Fibroblast of gingiva (primary cell): ENCODE results near the gene PDE9A.
"Not testable (repeated sequence)": the region's sequence is repeated elsewhere in the genome, so short reads cannot be mapped to it uniquely, and the experiment has no call there.

Source experiments
- DNase-seq: peaks from one replicate; pipeline ENCODE4 v3.0.0-alpha.2; 2011; ENCODE audit warnings: low read depth

PDE9A gene

DNA sequence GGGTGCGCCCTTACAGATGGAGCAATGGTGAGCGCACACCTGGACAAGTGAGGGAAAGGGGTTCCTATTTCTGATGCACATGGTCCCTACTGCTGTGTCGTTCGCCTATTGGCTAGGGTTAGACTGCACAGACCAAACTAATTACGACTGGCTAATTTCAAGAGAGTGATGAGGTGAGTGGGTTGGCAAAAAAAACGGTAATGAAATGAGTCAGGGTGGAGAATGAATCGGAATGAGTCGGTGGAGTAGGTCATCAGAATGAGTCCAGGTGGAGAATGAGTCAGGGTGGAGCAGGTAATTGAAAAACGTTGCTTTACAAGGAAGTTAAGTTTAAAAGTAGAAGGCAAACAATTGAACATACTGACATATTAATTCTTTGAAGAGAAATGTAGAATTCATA, 146.1 kb downstream of the PDE9A start:
- no peak for DNase-seq

GRCh38 chr21:42799948-42800347, 146.5 kb downstream of the PDE9A start:
- no peak for DNase-seq

DNA sequence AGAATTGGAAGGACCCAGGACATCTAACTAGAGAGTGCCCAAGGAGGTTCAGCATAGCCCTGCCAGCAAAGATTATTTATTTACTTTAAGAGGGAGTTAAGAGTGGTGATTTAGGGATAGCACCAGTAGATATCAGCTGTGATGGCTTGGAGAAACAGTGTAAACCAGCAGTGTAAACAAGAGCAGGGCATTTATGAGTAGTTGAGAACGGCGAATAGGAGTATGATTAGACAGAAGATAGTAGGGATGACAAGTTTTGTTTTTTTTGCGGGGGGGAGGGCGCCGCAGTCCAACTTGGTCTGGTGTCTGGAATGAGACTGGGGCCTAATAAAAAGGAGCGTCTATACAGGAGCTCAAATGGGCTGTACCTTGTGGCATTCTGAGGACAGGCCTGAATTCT, 148.2 kb downstream of the PDE9A start:
- DNase-seq, result not testable (repeated sequence)

DNA sequence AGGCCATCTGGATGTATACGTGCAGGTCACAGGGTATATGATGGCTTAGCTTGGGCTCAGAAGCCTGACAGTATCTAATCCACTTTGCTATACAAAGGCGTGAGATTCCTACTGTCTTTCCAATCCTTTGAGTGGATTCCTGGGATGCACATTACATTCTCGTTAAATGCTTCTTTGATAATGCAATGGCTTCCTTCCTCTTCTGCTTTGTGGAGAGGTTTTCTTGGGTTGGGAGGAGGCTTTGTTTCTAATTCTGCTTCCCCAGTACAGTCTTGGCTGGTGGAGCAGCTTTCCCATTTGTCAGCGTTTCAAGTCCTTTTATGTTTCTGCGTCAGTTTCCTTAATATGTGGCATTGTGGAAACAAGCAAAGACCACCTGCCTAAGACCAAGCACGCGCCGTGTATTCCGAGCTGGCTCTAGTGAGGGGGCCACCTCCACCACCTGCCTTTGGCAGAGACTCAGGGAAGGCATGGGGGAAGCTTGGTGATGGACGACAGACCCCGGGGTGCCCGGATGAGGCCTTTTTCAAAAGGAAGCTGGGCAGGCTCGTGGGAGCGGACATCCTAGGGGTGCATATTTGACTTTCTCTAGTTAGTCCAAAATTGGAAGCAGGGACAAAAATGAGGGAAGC, 153.2 kb downstream of the PDE9A start:
- no peak for DNase-seq

DNA sequence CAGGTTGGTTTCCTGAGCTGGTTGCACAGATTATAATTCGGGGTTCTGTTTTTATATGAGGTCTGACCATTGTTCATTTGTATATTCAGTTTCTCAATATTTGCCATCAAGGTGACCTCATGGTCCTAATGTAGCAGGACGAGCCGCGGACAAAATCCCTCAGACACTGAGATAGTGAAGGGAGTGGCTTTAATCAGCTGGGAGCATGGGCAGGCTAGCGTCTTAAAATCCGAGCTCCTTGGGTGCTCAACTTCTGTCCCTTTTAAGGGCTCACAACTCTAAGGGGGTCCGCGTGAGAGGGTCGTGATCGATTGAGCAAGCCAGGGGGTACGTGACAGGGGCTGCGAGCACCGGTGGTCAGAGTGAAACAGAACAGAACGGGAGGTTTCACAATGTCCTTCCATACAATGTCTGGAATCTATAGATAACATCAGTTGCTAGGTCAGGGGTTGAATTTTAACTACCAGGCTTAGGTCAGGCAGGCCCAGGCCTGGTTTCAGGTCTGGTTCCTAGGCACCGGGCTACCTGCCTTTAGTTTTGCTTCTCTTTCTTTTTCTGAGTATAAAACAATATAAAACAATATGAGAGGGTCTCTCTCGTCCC, 154.0 kb downstream of the PDE9A start:
- DNase-seq, result not testable (repeated sequence)

GRCh38 chr21:42807938-42808613, 154.7 kb downstream of the PDE9A start:
- DNase-seq, result no peak

GRCh38 chr21:42809171-42809570, 155.8 kb downstream of the PDE9A start:
- no peak for DNase-seq

- no peak for DNase-seq
Measured at GRCh38 chr21:42809577-42810475, 156.4 kb downstream of the PDE9A start.

DNA sequence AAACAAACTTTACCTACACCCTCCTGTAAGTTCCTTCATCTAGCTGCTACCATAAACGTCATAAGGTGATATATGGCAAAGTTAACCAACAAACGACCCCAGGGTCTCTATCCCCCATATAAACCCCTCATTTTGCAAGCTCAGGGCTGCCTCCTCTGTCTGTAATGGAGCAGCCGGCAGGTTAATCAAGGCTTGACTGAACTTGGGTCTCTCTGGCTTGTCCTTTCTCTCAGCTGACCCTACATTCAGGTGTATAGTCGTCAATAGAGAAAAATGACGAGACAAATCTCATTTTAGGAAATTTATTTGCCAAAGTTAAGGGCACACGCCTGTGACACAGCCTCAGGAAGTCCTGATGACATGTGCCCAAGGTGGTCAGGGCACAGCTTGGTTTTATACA, 158.5 kb downstream of the PDE9A start:
- DNase-seq, result no peak

DNA sequence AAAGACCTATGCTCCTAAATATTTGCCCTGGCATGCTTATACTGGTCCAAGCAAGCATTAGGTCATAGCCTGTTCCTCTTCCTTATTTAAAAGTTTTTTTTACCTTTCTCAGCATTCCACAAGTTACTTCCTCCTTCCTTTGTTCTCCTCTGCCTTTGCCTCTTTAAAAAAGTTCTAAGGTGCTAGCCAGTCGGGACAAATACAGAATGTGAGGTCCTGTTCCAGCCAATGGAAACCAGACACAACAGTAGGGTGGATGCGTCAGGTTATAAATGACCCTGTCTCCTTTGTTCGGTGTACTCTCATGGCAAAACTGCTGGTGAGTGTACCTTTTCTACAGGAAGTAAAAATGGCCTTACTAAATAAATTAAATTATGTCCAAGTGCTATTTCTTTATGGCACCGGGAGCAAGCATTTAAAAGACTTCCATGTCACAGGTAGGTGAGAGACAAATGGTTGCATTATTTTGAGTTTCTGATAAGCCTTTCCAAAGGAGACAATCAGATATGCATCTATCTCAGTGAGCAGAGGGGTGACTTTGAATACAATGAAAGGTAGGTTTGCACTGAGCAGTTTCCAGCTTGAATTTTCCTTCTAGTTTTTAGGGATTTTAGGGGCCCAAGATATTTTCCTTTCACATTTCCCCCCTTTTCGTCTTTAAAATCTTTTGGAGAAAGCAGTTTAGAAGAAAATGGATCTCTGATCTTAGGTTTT, 159.3 kb downstream of the PDE9A start:
- not testable (repeated sequence) for DNase-seq

DNA sequence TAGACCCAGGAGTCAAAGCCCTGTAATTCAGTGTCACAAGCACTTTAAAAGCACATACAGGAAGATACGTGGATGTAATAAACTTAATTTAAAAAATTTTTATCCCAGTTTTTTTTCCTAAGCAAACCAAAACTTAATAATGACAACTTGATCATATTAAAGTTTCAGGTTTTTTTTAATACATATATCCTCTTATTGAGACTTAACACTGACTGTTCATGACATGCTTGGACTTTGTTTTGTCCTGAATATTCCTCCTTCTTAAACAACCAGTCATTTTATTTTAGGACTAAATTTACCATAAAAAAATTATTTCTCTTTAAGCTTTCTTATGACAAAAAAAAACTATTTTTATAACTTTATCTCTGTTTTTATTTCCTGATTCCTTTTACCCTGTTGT, 161.8 kb downstream of the PDE9A start:
- DNase-seq, result no peak

GRCh38 chr21:42818328-42818749, 164.9 kb downstream of the PDE9A start:
- DNase-seq, result peak; percentile 42

GRCh38 chr21:42819861-42820615, 166.6 kb downstream of the PDE9A start:
- DNase-seq, result no peak

GRCh38 chr21:42820616-42821465, 167.4 kb downstream of the PDE9A start:
- no peak for DNase-seq
